ENCODE results near the gene STYXL2.

GRCh38 chr1:167054946-167055630 is 38.8 kb upstream of the STYXL2 start:
- TF ChIP-seq, protein P1, sequence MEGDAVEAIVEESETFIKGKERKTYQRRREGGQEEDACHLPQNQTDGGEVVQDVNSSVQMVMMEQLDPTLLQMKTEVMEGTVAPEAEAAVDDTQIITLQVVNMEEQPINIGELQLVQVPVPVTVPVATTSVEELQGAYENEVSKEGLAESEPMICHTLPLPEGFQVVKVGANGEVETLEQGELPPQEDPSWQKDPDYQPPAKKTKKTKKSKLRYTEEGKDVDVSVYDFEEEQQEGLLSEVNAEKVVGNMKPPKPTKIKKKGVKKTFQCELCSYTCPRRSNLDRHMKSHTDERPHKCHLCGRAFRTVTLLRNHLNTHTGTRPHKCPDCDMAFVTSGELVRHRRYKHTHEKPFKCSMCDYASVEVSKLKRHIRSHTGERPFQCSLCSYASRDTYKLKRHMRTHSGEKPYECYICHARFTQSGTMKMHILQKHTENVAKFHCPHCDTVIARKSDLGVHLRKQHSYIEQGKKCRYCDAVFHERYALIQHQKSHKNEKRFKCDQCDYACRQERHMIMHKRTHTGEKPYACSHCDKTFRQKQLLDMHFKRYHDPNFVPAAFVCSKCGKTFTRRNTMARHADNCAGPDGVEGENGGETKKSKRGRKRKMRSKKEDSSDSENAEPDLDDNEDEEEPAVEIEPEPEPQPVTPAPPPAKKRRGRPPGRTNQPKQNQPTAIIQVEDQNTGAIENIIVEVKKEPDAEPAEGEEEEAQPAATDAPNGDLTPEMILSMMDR (IDR thresholded peaks at IDR 0.05) = no peak
- no peak for TF ChIP-seq POLR2A (IDR thresholded peaks at IDR 0.05)
